HCT116 (cell line): Measurements from ENCODE around the gene CDK9. TPM values are rescaled to one million over a fixed set of nuclear protein-coding genes. Genes with fewer than 3 reads are reported as not detected.

Source experiments
- ATAC-seq: fragments of 200-7000 bp; cut with Tn5 transposase; 2 replicates; pipeline ENCODE4 v1.9.1; 2020; ENCODE audit warnings: mild to moderate bottlenecking, moderate library complexity
- BruUV-seq: library from RNA; stranded (reverse); fragments of 400-500 nt; replicated peaks from 2 replicates; lab custom pipeline; 2021; lab: Mats Ljungman, UMichigan
- CTCF ChIA-PET: fragments of 300-600 bp; sonication (Branson Sonifier 250); formaldehyde crosslinking; loops from one replicate; lab custom pipeline; 2021; ENCODE audit warnings: antibody characterized with exemption; lab: Charles Lee
- POLR2A ChIA-PET: fragments of 300-600, 350-600 bp; sonication (Branson Sonifier 250); formaldehyde crosslinking; loops from one replicate; lab custom pipeline; 2021; ENCODE audit warnings: antibody characterized with exemption; lab: Charles Lee
- RAD21 ChIA-PET, 2 experiments: fragments of 300-600 bp; sonication (Branson Sonifier 250); formaldehyde crosslinking; loops; one replicate each; lab custom pipeline; 2023; ENCODE audit warnings: low total read pairs in 2 of 2; ENCODE audit not compliant: uncharacterized antibody in 2 of 2, unreplicated experiment in 2 of 2, low non-redundant PET in 1 of 2; lab: Charles Lee
- DNase-seq: peaks from one replicate; pipeline ENCODE4 v3.0.0-alpha.2; 2010; ENCODE audit warnings: low read depth, low spot score
- H2AFZ ChIP-seq: fragments of 200-600 bp; shearing (Covaris generic), sonication (generic); 2 replicates; pipeline ENCODE4 v1.6.1; 2017; ENCODE audit warnings: low read depth, mixed run types, mixed read lengths, antibody characterized with exemption, low read length; ENCODE audit not compliant: poor library complexity, severe bottlenecking
- H3K27ac ChIP-seq: 2 replicates; pipeline ENCODE4 v1.5.1; 2012; ENCODE audit warnings: low read depth, low read length
- H3K27me3 ChIP-seq: fragments of 200-600 bp; sonication (generic); 2 replicates; pipeline ENCODE4 v1.6.1; 2016; ENCODE audit warnings: mixed run types, low read length, mixed read lengths; ENCODE audit not compliant: insufficient read depth
- H3K36me3 ChIP-seq, 2 experiments: fragments of 200-500 bp in 1 of 2; fragments of 200-600 bp in 1 of 2; sonication (Bioruptor generic) in 1 of 2; sonication (generic) in 1 of 2; 2 replicates each; pipeline versions ENCODE4 v1.5.1 to v1.6.1; 2014 to 2016; ENCODE audit warnings: low read length in 2 of 2, inconsistent platforms in 1 of 2, mixed read lengths in 1 of 2, mixed run types in 1 of 2; ENCODE audit not compliant: insufficient read depth in 2 of 2, control insufficient read depth in 1 of 2
- H3K4me1 ChIP-seq, 2 experiments: fragments of 200-600 bp in 1 of 2; sonication (generic) in 1 of 2; 2 replicates each; pipeline versions ENCODE4 v1.5.1 to v1.6.1; 2012 to 2017; ENCODE audit warnings: low read length in 2 of 2, inconsistent platforms in 1 of 2, mild to moderate bottlenecking in 1 of 2, mixed read lengths in 1 of 2, mixed run types in 1 of 2, moderate library complexity in 1 of 2; ENCODE audit not compliant: insufficient read depth in 2 of 2, control insufficient read depth in 1 of 2
- H3K4me2 ChIP-seq: fragments of 200-600 bp; sonication (generic); 2 replicates; pipeline ENCODE4 v1.6.1; 2017; ENCODE audit warnings: mixed run types, low read length, mixed read lengths
- H3K4me3 ChIP-seq, 2 experiments: fragments of 200-600 bp in 1 of 2; sonication (generic) in 1 of 2; replicated peaks in 1 of 2; 2 replicates each; pipeline ENCODE4 v1.5.1; 2011 to 2016; ENCODE audit warnings: low read length in 2 of 2, control low read depth in 1 of 2, low read depth in 1 of 2, mild to moderate bottlenecking in 1 of 2, mixed read lengths in 1 of 2, mixed run types in 1 of 2
- H3K79me2 ChIP-seq: fragments of 200-600 bp; sonication (generic); 2 replicates; pipeline ENCODE4 v1.6.1; 2017; ENCODE audit warnings: mild to moderate bottlenecking, mixed run types, low read length, moderate library complexity, mixed read lengths; ENCODE audit not compliant: insufficient read depth
- H3K9ac ChIP-seq: fragments of 200-600 bp; sonication (generic); 2 replicates; pipeline ENCODE4 v1.6.1; 2016; ENCODE audit warnings: low read length, mixed read lengths
- H3K9me2 ChIP-seq: fragments of 200-600 bp; sonication (generic), shearing (Covaris generic); 2 replicates; pipeline ENCODE4 v1.6.1; 2017; ENCODE audit warnings: mixed run types, mild to moderate bottlenecking, moderate library complexity; ENCODE audit not compliant: insufficient read depth
- H3K9me3 ChIP-seq, 2 experiments: fragments of 200-500 bp in 1 of 2; fragments of 200-600 bp in 1 of 2; sonication (Bioruptor generic) in 1 of 2; sonication (generic) in 1 of 2; 2 replicates each; pipeline ENCODE4 v1.6.1; 2014 to 2017; ENCODE audit warnings: low read length in 2 of 2, mixed read lengths in 2 of 2, inconsistent platforms in 1 of 2, low read depth in 1 of 2, mild to moderate bottlenecking in 1 of 2, mixed run types in 1 of 2, moderate library complexity in 1 of 2; ENCODE audit not compliant: control insufficient read depth in 1 of 2, insufficient read depth in 1 of 2
- H4K20me1 ChIP-seq: fragments of 200-600 bp; sonication (generic), shearing (Covaris generic); 2 replicates; pipeline ENCODE4 v1.6.1; 2017; ENCODE audit warnings: mixed run types, mild to moderate bottlenecking, moderate library complexity; ENCODE audit not compliant: insufficient read depth
- CBX3 ChIP-seq: IDR thresholded peaks from 2 replicates; pipeline ENCODE4 v1.6.1; 2012; ENCODE audit warnings: low read depth
- EGR1 ChIP-seq: IDR thresholded peaks from 2 replicates; pipeline ENCODE4 v1.6.1; 2012; ENCODE audit warnings: low read depth
- ELF1 ChIP-seq: IDR thresholded peaks from 2 replicates; pipeline ENCODE4 v1.6.1; 2012; ENCODE audit warnings: low read depth, borderline replicate concordance
- EZH2 ChIP-seq: fragments of 200-600 bp; sonication (generic); IDR thresholded peaks from 2 replicates; pipeline ENCODE4 v1.6.1; 2017; ENCODE audit warnings: antibody characterized with exemption, mixed run types
- EZH2phosphoT487 ChIP-seq: fragments of 200-600 bp; IDR thresholded peaks from 2 replicates; pipeline ENCODE4 v1.6.1; 2018; ENCODE audit warnings: antibody characterized with exemption, borderline replicate concordance
- JUND ChIP-seq: IDR thresholded peaks from 2 replicates; pipeline ENCODE4 v1.6.1; 2012
- POLR2A ChIP-seq: IDR thresholded peaks from 2 replicates; pipeline ENCODE4 v1.7.0; 2011; ENCODE audit warnings: borderline replicate concordance; ENCODE audit not compliant: insufficient read depth, insufficient read length; ENCODE audit errors: extremely low read depth
- POLR2AphosphoS5 ChIP-seq: IDR thresholded peaks from 2 replicates; pipeline ENCODE4 v1.6.1; 2011; ENCODE audit warnings: mild to moderate bottlenecking, low read depth, low read length, moderate library complexity
- REST ChIP-seq: IDR thresholded peaks from 2 replicates; pipeline ENCODE4 v1.6.1; 2012; ENCODE audit warnings: low read depth
- SIN3A ChIP-seq: IDR thresholded peaks from 2 replicates; pipeline ENCODE4 v1.6.1; 2012; ENCODE audit warnings: low read depth
- TCF7L2 ChIP-seq: IDR thresholded peaks from 2 replicates; pipeline ENCODE4 v1.7.0; 2011; ENCODE audit warnings: borderline replicate concordance, inconsistent platforms; ENCODE audit not compliant: insufficient read depth, insufficient read length; ENCODE audit errors: extremely low read depth
- ZFX ChIP-seq: fragments of 450-650 bp; IDR thresholded peaks from 2 replicates; pipeline ENCODE4 v1.6.1; 2017
- intact Hi-C: fragments of 100-400 bp; cut with micrococcal nuclease; formaldehyde crosslinking; loops from 2 replicates; pipeline ENCODE4 v1.10.0; 2022
- total RNA-seq: library from RNA; stranded (reverse); gene quantifications from one replicate; pipeline ENCODE4 v1.2.1, GENCODE V29; 2021; ENCODE audit not compliant: unreplicated experiment
- TF ChIP-seq, protein P1 (sequence below): IDR thresholded peaks from 2 replicates; pipeline ENCODE4 v1.6.1; 2011; ENCODE audit warnings: mild to moderate bottlenecking, low read length, moderate library complexity; ENCODE audit not compliant: insufficient replicate concordance; ENCODE audit errors: extremely low read depth

CDK9 gene
- total RNA-seq, 1 experiment from 2014 or later = 102 TPM

- intact Hi-C loops = no loop called here
- no peak overlapping the region for H3K9ac ChIP-seq
- no peak overlapping the region for H2AFZ ChIP-seq
- no peaks in the 10 kb centered on the region for H3K27me3 ChIP-seq
- no TSS peak for BruUV-seq
- H3K36me3 ChIP-seq = no peaks in the 10 kb centered on the region
- H3K4me2 ChIP-seq = no peak overlapping the region
- CTCF ChIA-PET = no interaction called here
- H3K27ac ChIP-seq = no peak overlapping the region
- no peaks in the 10 kb centered on the region for H3K4me1 ChIP-seq
- POLR2A ChIA-PET = no interaction called here
- no peaks in the 10 kb centered on the region for H4K20me1 ChIP-seq
- DNase-seq (no peak), ATAC-seq (no peak)
- RAD21 ChIA-PET = no interaction called here
- no peaks in the 10 kb centered on the region for H3K79me2 ChIP-seq
- TF ChIP-seq EGR1 (no peak), POLR2A (no peak), POLR2AphosphoS5 (no peak), EZH2 (no peak), TCF7L2 (no peak), EZH2phosphoT487 (no peak), CBX3 (no peak), REST (no peak), ELF1 (no peak), JUND (no peak), SIN3A (no peak), ZFX (no peak)
- TF ChIP-seq, protein P1, sequence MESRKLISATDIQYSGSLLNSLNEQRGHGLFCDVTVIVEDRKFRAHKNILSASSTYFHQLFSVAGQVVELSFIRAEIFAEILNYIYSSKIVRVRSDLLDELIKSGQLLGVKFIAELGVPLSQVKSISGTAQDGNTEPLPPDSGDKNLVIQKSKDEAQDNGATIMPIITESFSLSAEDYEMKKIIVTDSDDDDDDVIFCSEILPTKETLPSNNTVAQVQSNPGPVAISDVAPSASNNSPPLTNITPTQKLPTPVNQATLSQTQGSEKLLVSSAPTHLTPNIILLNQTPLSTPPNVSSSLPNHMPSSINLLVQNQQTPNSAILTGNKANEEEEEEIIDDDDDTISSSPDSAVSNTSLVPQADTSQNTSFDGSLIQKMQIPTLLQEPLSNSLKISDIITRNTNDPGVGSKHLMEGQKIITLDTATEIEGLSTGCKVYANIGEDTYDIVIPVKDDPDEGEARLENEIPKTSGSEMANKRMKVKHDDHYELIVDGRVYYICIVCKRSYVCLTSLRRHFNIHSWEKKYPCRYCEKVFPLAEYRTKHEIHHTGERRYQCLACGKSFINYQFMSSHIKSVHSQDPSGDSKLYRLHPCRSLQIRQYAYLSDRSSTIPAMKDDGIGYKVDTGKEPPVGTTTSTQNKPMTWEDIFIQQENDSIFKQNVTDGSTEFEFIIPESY = no peak
- no peaks in the 10 kb centered on the region for H3K9me3 ChIP-seq
- H3K4me3 ChIP-seq = no peak overlapping the region
- no peaks in the 10 kb centered on the region for H3K9me2 ChIP-seq
Observed at GRCh38 chr9:127753148-127753547, 32.7 kb upstream of the CDK9 start.
